Measurements from ENCODE around the gene CWH43.

DNA sequence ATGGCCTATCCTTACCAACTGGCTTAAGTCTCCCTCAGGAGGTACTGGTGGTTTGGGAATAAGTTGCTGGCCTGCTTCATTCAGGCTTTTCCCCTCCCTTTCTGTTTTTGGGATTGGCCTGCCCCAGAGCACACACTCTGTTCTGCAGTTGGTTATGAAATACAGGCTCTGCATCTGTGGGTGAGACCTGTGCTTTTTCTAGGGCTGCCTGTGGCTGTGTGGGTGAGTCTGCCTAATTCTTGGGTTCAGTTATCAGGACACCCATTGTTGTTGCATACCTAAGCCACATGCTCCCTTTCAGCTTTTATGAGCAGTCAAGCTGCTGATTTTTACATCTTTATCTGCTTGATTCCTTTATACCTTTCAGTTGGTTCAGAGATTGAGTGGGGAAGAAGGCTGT is 19.0 kb upstream of the CWH43 start:
- TF ChIP-seq, protein P1, sequence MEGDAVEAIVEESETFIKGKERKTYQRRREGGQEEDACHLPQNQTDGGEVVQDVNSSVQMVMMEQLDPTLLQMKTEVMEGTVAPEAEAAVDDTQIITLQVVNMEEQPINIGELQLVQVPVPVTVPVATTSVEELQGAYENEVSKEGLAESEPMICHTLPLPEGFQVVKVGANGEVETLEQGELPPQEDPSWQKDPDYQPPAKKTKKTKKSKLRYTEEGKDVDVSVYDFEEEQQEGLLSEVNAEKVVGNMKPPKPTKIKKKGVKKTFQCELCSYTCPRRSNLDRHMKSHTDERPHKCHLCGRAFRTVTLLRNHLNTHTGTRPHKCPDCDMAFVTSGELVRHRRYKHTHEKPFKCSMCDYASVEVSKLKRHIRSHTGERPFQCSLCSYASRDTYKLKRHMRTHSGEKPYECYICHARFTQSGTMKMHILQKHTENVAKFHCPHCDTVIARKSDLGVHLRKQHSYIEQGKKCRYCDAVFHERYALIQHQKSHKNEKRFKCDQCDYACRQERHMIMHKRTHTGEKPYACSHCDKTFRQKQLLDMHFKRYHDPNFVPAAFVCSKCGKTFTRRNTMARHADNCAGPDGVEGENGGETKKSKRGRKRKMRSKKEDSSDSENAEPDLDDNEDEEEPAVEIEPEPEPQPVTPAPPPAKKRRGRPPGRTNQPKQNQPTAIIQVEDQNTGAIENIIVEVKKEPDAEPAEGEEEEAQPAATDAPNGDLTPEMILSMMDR (IDR thresholded peaks at IDR 0.05) = no peak
- no peak for TF ChIP-seq POLR2A (IDR thresholded peaks at IDR 0.05)
